ENCODE results near the gene U2AF2.
A peak's percentile ranks its signal among the peaks of the same experiment; 100 is the strongest.
"Not testable (repeated sequence)": the region's sequence is repeated elsewhere in the genome, so short reads cannot be mapped to it uniquely, and the experiment has no call there.

The U2AF2 gene

GRCh38 chr19:55692681-55693081 lies 37.8 kb downstream of the U2AF2 start:
- no peak for DNase-seq

DNA sequence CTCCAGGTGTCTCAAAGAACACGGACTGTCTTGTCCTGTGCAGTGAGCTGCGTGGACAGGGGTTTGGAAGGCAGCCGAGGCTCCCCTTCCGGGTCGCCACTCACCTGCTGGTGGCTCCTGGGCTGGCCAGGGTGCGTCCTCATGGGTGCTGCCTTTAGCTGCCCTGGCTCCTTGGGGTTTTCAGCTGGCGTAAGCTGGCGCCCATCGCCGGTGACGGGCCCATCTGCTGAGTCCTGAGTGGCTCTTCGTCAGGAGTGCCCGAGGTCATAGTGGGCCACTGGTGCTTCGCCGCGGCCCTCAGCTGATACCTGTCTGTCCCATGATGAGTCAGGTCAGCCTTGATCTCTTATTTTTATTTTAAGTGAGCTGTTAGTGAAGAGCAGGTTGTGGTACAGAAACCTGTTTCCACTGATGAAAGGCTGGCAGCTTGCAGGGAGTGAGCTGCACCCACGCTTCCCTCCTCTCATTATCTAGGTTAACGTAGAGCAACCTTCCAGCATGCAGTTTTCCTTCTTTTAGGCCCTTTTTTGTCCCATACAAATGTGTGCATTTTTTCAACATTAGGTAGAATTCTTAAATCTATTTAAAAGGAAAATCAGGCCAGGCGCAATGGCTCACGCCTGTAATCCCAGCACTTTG lies 38.6 kb downstream of the U2AF2 start:
- no peak for DNase-seq

DNA sequence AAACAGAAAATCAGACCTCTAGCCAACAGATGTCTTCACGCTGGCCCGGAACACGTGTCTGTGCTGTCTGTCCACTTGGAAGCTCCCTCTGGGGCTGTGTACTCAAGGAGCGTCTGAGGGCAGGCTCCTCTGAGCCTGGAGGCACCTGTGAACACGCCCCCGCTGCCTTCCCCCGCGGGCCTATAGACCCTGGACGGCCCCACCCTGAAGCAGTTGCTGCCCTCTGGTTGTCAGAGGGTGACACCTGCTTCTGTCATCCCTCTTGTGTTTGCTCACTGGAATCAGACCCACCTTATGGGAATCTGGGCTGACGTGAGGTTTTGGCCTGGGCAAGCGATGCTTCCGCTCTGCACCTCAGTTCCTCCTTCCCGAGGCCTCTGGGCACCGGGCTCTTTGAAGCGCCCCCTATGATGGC lies 39.4 kb downstream of the U2AF2 start:
- no peak for DNase-seq

GRCh38 chr19:55694656-55695491 lies 40.0 kb downstream of the U2AF2 start:
- DNase-seq = no peak

GRCh38 chr19:55695511-55696290 lies 40.9 kb downstream of the U2AF2 start:
- DNase-seq = no peak

GRCh38 chr19:55696301-55697068 lies 41.6 kb downstream of the U2AF2 start:
- no peak for DNase-seq

- no peak for DNase-seq
Measured at GRCh38 chr19:55697069-55697440, 42.2 kb downstream of the U2AF2 start.

GRCh38 chr19:55697698-55698097 lies 42.9 kb downstream of the U2AF2 start:
- no peak for DNase-seq

- DNase-seq = no peak
Measured at GRCh38 chr19:55698256-55698655, 43.4 kb downstream of the U2AF2 start.

DNA sequence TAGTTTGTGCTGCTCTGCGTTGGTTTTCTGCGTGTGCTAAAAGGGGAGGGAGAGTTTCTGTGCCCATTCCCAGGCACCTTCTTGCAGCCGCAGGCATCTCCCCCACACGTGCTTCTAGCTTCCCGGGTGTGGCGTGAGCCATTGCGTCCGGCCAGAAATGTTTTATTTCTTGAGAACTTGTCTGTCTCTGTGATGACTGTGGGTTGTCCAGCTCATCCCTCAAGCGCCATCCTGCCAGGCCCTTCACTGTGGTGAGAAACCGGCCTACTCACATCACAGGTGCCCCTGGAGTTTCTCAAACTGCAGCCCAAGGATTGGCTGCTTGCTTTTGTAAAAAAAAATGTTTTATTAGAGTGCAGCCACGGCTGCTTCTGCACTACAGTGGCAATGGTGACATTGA lies 44.4 kb downstream of the U2AF2 start:
- no peak for DNase-seq

- peak; percentile 23 for DNase-seq
Measured at GRCh38 chr19:55700813-55701212, 46.0 kb downstream of the U2AF2 start.

- DNase-seq = peak; percentile 56
Measured at GRCh38 chr19:55702131-55702627, 47.3 kb downstream of the U2AF2 start.

- DNase-seq = no peak
Measured at GRCh38 chr19:55703790-55704215, 49.0 kb downstream of the U2AF2 start.

- DNase-seq = no peak
Measured at GRCh38 chr19:55704494-55705245, 49.8 kb downstream of the U2AF2 start.

DNA sequence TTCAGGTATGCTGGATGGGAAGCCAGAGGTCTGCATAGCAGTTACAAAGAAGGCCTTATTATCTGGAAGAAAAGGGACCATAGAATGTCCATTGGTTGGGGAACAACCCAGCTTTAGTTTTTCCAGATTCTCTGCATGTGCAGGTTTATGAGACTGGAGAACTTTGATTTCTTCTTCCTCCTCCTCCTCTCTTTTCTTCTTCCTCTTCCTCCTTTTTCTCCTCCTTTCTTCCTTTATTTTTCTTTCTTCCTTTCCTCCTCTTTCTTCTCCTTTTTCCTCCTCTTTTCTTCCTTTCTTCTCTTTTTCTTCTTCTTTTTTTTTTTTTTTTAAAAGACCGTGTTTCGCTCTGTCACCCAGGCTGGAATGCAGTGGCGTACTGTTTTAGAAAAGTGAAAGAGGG lies 51.1 kb downstream of the U2AF2 start:
- DNase-seq = no peak

GRCh38 chr19:55711719-55712118 lies 56.9 kb downstream of the U2AF2 start:
- no peak for DNase-seq

DNA sequence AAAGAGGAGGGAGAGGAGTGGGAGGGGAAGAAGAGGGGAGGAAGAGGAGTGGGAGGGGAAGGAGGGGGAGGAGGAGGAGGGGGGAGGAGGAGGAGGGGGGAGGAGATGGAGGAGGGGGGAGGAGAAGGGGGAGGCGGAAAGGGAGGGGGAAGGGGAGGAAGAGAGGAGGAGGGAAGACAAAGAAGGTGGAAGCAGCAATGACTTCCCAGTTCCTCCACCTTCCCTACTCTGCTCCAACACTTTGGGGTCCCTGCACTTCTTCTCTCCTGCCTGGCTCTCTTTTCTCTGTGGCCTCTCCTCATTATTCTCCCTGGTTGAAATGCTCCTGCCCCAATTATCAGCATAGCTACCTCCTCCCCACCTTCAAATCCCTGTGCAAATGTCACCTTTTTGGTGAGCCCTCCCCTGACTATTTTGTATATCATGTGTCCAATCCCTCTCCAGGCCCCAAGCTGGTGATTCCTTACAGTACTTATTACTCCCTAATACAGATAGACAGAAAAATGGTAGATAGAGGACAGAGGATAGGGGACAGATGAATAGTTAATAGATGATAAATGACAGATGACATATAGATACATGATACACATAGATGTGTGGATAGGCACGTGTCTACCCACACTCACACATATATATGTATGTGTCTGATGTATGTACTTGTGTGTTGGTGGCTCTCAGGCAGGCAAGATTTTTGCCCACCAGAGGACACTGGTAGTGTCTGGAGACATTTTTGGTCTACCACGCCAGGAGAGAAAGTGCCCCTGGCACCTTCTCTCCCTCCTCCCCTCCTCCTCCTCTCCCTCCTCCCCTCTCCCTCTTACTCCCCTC lies 58.2 kb downstream of the U2AF2 start:
- DNase-seq = no peak

DNA sequence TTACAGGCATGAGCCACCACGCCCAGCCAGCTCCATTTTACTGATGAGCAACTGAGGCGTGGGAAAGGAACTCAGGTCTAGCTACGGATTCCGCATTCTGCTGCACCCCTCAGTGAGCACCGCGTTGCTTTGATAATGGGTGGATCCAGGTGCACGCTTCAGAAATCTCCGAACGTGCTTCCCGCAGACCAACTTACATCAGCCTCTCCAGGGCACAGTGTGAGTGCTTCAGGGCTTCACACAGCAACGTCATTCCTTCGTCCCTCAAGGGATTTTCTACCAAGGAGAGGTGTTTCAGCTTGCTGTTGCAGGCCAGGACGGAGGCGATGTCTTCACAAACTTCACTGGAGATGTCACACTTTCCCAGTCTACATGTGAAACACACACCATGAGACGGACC lies 61.7 kb downstream of the U2AF2 start:
- DNase-seq = no peak

DNA sequence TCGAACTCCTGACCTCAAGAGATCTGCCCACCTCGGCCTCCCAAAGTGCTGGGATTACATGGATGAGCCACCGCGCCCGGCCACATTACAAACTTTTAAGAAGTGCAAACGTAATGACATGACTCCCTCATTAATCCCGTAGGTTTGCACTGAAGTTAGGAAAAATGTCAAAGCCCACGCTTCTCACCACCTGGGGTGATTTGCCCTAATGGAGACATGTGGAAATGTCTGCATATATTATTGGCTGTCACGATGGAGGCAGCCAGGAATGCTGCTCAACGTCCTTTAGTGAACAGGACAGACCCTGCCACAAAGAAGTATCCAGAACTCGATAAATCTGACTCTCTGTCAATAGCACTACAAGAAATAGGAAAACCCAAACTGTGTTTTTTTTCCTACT lies 62.4 kb downstream of the U2AF2 start:
- DNase-seq = no peak

DNA sequence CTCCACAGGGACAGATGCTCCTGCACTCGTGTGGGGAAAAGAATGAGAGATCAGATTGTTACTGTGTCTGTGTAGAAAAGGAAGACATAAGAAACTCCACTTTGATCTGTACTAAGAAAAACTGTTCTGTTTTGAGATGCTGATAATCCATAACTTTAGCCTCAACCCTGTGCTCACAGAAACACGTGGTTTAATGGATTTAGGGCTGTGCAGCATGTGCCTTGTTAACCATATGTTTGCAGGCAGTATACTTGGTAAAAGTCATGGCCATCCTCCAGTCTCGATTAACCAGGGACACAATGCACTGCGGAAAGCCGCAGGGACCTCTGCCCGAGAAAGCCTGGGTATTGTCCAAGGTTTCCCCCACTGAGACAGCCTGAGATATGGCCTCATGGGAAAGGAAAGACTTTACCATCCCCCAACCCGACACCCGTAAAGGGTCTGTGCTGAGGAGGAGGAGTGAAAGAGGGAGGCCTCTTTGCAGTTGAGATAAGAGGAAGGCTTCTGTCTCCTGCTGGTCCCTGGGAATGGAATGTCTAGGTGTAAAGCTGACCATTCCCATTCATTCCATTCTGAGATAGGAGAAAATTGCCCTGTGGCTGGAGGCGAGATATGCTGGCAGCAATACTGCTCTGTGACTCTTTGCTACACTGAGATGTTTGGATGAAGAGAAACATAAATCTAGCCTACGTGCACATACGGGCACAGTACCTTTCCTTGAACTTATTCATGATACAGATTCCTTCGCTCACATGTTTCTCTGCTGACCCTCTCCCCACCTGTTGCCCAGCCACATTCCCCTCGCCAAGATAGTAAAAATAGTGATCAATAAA lies 63.3 kb downstream of the U2AF2 start:
- not testable (repeated sequence) for DNase-seq
